H1 (cell line): Measurements from ENCODE around the gene ARFGEF3. TPM values are rescaled to one million over a fixed set of nuclear protein-coding genes. Genes with fewer than 3 reads are reported as not detected.

ENCODE experiments used
- CBX8 ChIP-seq: fragments of 300-800, 300-1000 bp; sonication (generic); IDR thresholded peaks from 2 replicates; pipeline ENCODE4 v1.7.1; 2016; ENCODE audit warnings: low read depth, low read length, borderline replicate concordance
- CHD1 ChIP-seq: IDR thresholded peaks from 2 replicates; pipeline ENCODE4 v1.6.1; 2012; ENCODE audit warnings: low read depth, low read length, improper control_type of control experiment
- EP300 ChIP-seq, 2 experiments: IDR thresholded peaks; 1 replicate in 1 of 2; 2 replicates in 1 of 2; pipeline ENCODE4 v1.6.1; 2011 to 2012; ENCODE audit warnings: low read depth in 2 of 2, low read length in 2 of 2, mild to moderate bottlenecking in 2 of 2, borderline replicate concordance in 1 of 2, inconsistent platforms in 1 of 2, moderate library complexity in 1 of 2
- GTF2F1 ChIP-seq: IDR thresholded peaks from 2 replicates; pipeline ENCODE4 v1.6.1; 2012; ENCODE audit warnings: low read depth, low read length, improper control_type of control experiment, borderline replicate concordance
- KDM1A ChIP-seq: fragments of 200-600, 300-600 bp; sonication (generic); IDR thresholded peaks from 2 replicates; pipeline ENCODE4 v1.7.1; 2016; ENCODE audit warnings: mild to moderate bottlenecking, low read length, borderline replicate concordance
- polyA plus RNA-seq, 7 experiments: library from polyadenylated mRNA; depleted of rRNA in 3 of 7; stranded (reverse) in 5 of 7; unstranded in 2 of 7; fragments of >200 nt in 5 of 7; fragments of 200-250 nt in 2 of 7; gene quantifications; 1 replicate in 5 of 7; 2 replicates in 1 of 7; 4 replicates in 1 of 7; pipeline versions ENCODE4 v1.2.1 to v1.2.3, GENCODE V29; 2011 to 2013; ENCODE audit warnings: missing spikeins in 2 of 7, mixed read lengths in 2 of 7
- total RNA-seq: library from RNA; stranded (reverse); fragmentation: NEBNext Ultra II Directional; extraction: Animal tissue kit (Norgen Biotek cat#: 25700); gene quantifications from 2 replicates; pipeline ENCODE4 v1.2.1, GENCODE V29; 2021

Gene ARFGEF3
- total and polyA plus RNA-seq, 2 of the 8 experiments (the other 6 are each of a cell fraction or from before 2014, with no cell fraction given) = 5.8 to 23.2 TPM

GRCh38 chr6:138159246-138159645, 2.5 kb upstream of the ARFGEF3 start (continued):
- TF ChIP-seq CHD1 (no peak), EP300 (IDR thresholded peaks at IDR 0.05; ENCODE audit: borderline replicate concordance in 1 of 2, low read depth in 2 of 2, low read length in 2 of 2) (no peak), GTF2F1 (no peak), KDM1A (no peak), CBX8 (no peak)
- TF ChIP-seq, all 59 proteins: peak for 0
